GM13976 (cell line): Measurements from ENCODE around the gene HID1.

Experiments used
- DNase-seq: peaks from one replicate; pipeline ENCODE4 v3.0.0; 2012; ENCODE audit warnings: low spot score
- in situ Hi-C: fragments of 300-500 bp; cut with MboI; formaldehyde crosslinking; loops from one replicate; pipeline ENCODE4 v1.12.0; 2022; ENCODE audit warnings: low sequenced_read_pairs, mixed read lengths, inconsistent platforms; ENCODE audit not compliant: unreplicated experiment
- TF ChIP-seq, protein P1 (sequence below): IDR thresholded peaks from 2 replicates; pipeline ENCODE4 v1.5.1; 2012; ENCODE audit warnings: borderline replicate concordance, mild to moderate bottlenecking; ENCODE audit not compliant: insufficient read depth; ENCODE audit errors: extremely low read depth, missing control alignments, control extremely low read depth

The HID1 gene

DNA sequence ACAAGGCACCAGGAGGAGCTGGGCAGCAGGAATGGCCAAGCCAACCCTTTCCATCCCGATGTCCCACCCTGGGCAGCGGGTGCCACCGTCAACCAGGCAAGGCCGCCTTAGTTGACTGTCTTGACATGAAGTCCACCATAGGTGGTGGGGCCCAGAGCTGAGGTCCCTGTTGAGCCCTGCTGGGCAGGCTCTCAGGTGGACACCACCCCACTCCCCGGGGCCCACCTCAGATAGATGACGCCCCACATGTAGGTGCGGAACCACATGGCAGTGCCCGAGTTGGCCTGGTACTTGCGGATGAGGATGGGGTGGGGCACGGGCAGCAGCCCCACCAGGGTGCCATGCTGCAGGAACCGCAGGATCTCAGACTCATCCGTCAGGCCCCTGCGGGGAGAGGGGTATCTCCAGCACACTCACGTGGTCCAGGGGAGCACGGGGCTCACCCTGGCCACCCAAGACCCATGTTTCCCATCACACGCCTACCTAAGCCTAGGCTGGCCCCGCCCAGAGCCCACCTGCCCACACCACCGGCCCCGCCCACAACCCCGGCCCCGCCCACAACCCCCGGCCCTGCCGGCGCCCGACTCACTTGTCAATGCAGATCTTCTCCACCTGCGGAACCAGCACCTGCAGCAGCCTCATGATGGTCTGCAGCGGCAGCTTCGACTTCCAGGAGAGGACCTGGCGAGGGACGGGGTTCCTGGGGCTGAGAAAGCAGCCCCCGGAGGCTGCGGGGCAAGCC lies 20.7 kb downstream of the HID1 start:
- in situ Hi-C loops, result no loop called here
- no peak for DNase-seq
- TF ChIP-seq, protein P1, sequence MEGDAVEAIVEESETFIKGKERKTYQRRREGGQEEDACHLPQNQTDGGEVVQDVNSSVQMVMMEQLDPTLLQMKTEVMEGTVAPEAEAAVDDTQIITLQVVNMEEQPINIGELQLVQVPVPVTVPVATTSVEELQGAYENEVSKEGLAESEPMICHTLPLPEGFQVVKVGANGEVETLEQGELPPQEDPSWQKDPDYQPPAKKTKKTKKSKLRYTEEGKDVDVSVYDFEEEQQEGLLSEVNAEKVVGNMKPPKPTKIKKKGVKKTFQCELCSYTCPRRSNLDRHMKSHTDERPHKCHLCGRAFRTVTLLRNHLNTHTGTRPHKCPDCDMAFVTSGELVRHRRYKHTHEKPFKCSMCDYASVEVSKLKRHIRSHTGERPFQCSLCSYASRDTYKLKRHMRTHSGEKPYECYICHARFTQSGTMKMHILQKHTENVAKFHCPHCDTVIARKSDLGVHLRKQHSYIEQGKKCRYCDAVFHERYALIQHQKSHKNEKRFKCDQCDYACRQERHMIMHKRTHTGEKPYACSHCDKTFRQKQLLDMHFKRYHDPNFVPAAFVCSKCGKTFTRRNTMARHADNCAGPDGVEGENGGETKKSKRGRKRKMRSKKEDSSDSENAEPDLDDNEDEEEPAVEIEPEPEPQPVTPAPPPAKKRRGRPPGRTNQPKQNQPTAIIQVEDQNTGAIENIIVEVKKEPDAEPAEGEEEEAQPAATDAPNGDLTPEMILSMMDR, result no peak

DNA sequence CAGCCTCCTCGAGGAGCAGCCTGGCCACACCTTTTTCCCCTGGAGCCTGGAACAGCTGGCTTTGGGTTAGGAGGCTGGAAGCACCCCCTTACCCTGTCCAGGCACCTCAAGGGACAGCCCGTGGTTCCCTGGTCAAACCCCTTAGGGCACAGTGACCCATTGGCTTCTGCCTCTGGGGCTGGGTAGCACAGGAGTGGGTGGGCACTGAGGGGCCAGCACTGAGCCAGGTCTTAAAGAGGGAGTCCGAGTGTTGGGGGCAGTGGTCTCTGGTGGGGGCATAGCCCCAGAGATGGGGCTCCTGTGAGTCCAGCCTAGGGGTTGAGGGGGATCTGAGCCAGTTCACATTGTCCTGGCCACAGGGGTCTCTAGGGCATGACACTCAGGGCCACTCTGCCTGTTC lies 21.5 kb downstream of the HID1 start:
- TF ChIP-seq, protein P1, result no peak
- no peak for DNase-seq
- in situ Hi-C loops, result no loop called here

GRCh38 chr17:74950207-74950606 lies 22.4 kb downstream of the HID1 start:
- DNase-seq, result no peak
- in situ Hi-C loops, result no loop called here
- TF ChIP-seq, protein P1, result no peak

GRCh38 chr17:74949455-74950115 lies 23.0 kb downstream of the HID1 start:
- TF ChIP-seq, protein P1, result no peak
- in situ Hi-C loops, result no loop called here
- no peak for DNase-seq

- TF ChIP-seq, protein P1, result no peak
Observed at GRCh38 chr17:74947041-74947754, 25.4 kb downstream of the HID1 start.

GRCh38 chr17:74946641-74947040 lies 25.9 kb downstream of the HID1 start:
- in situ Hi-C loops, result no loop called here
- no peak for DNase-seq
- TF ChIP-seq, protein P1, result no peak

More at GRCh38 chr17:74947041-74947754, 25.4 kb downstream of the HID1 start:
- no peak for DNase-seq
- in situ Hi-C loops, result no loop called here
